H1 (cell line): Measurements from ENCODE around the gene CCP110. TPM values are rescaled to one million over a fixed set of nuclear protein-coding genes. Genes with fewer than 3 reads are reported as not detected.

Experiments
- CTCF ChIA-PET: fragments of 300-600 bp; sonication (Branson Sonifier 250); formaldehyde crosslinking; loops from one replicate; lab custom pipeline; 2021; ENCODE audit not compliant: partially characterized antibody; lab: Charles Lee
- POLR2A ChIA-PET: fragments of 300-600 bp; sonication (Branson Sonifier 250); formaldehyde crosslinking; loops from one replicate; lab custom pipeline; 2021; ENCODE audit warnings: inconsistent platforms; ENCODE audit not compliant: partially characterized antibody; lab: Charles Lee
- DNase-seq, 2 experiments: peaks; one replicate each; pipeline versions ENCODE4 v3.0.0 to v3.0.0-alpha.2; 2010 to 2022; ENCODE audit warnings: low spot score in 2 of 2, low read depth in 1 of 2, mixed read lengths in 1 of 2
- FAIRE-seq: peaks from 2 replicates; lab custom pipeline; 2011; peaks lifted over from hg19 to GRCh38; lab: Jason Lieb, UNC
- H2AFZ ChIP-seq: 2 replicates; pipeline ENCODE4 v1.8.1; 2012; ENCODE audit warnings: low read length, inconsistent platforms
- H2AK5ac ChIP-seq: 2 replicates; pipeline ENCODE4 v1.6.1; 2013; ENCODE audit warnings: low read depth, low read length
- H2BK120ac ChIP-seq: replicated peaks from 2 replicates; pipeline ENCODE3; 2013; ENCODE audit warnings: low read depth, low read length, inconsistent platforms
- H2BK12ac ChIP-seq: 2 replicates; pipeline ENCODE4 v1.6.1; 2013; ENCODE audit warnings: low read depth, low read length
- H2BK15ac ChIP-seq: 2 replicates; pipeline ENCODE4 v1.6.1; 2013; ENCODE audit warnings: low read length
- H2BK20ac ChIP-seq: 2 replicates; pipeline ENCODE4 v1.6.1; 2013; ENCODE audit warnings: low read length
- H2BK5ac ChIP-seq: 2 replicates; pipeline ENCODE4 v1.6.1; 2013; ENCODE audit warnings: low read depth, low read length
- H3K14ac ChIP-seq: 2 replicates; pipeline ENCODE4 v1.6.1; 2013; ENCODE audit warnings: inconsistent platforms; ENCODE audit not compliant: insufficient read length
- H3K18ac ChIP-seq: 2 replicates; pipeline ENCODE4 v1.6.1; 2013; ENCODE audit warnings: low read length; ENCODE audit errors: extremely low read depth
- H3K23ac ChIP-seq: 2 replicates; pipeline ENCODE4 v1.6.1; 2013; ENCODE audit warnings: inconsistent platforms; ENCODE audit not compliant: insufficient read length
- H3K23me2 ChIP-seq: 2 replicates; pipeline ENCODE4 v1.6.1; 2013; ENCODE audit warnings: low read depth, low read length
- H3K27ac ChIP-seq: 2 replicates; pipeline ENCODE4 v1.6.1; 2011; ENCODE audit warnings: low read depth, low read length, inconsistent platforms
- H3K27me3 ChIP-seq, 4 experiments: replicated peaks in 1 of 4; 1 replicate in 1 of 4; 2 replicates in 3 of 4; pipeline versions ENCODE4 v1.6.1 to v1.8.1; 2011 to 2013; ENCODE audit warnings: low read length in 3 of 4, mild to moderate bottlenecking in 3 of 4, inconsistent platforms in 2 of 4, mixed read lengths in 2 of 4, moderate library complexity in 1 of 4; ENCODE audit not compliant: control insufficient read depth in 3 of 4, insufficient read depth in 3 of 4; ENCODE audit errors: extremely low read depth in 1 of 4
- H3K36me3 ChIP-seq, 4 experiments: 2 replicates each; pipeline versions ENCODE4 v1.6.1 to v1.8.1; 2011 to 2013; ENCODE audit warnings: mild to moderate bottlenecking in 4 of 4, low read length in 3 of 4, moderate library complexity in 2 of 4, control low read depth in 1 of 4, inconsistent platforms in 1 of 4; ENCODE audit not compliant: insufficient read depth in 4 of 4, control insufficient read depth in 2 of 4
- H3K4ac ChIP-seq: replicated peaks from 2 replicates; pipeline ENCODE3; 2013; ENCODE audit warnings: low read length, low read depth, mixed read lengths, inconsistent platforms; ENCODE audit not compliant: insufficient read length
- H3K4me1 ChIP-seq, 4 experiments: replicated peaks in 1 of 4; 1 replicate in 1 of 4; 2 replicates in 3 of 4; pipeline versions ENCODE4 v1.6.1 to v1.8.1; 2011 to 2013; ENCODE audit warnings: low read length in 3 of 4, inconsistent platforms in 2 of 4, mixed read lengths in 1 of 4; ENCODE audit not compliant: insufficient read depth in 4 of 4, control insufficient read depth in 3 of 4
- H3K4me2 ChIP-seq, 2 experiments: 2 replicates each; pipeline versions ENCODE4 v1.6.1 to v1.8.1; 2011 to 2013; ENCODE audit warnings: low read depth in 2 of 2, low read length in 2 of 2, control low read depth in 1 of 2, inconsistent platforms in 1 of 2, mild to moderate bottlenecking in 1 of 2; ENCODE audit not compliant: insufficient read depth in 1 of 2
- H3K4me3 ChIP-seq, 4 experiments: fragments of 200-600, 300-600 bp in 1 of 4; sonication (generic), shearing (Covaris generic), sonication (Bioruptor Twin) in 1 of 4; 2 replicates each; pipeline versions ENCODE4 v1.5.1 to v1.8.1; 2011 to 2016; ENCODE audit warnings: low read length in 4 of 4, low read depth in 3 of 4, control low read depth in 2 of 4, inconsistent platforms in 2 of 4, mild to moderate bottlenecking in 2 of 4, mixed read lengths in 1 of 4, moderate library complexity in 1 of 4; ENCODE audit not compliant: insufficient read depth in 2 of 4; ENCODE audit errors: extremely low read depth in 1 of 4
- H3K56ac ChIP-seq: replicated peaks from 2 replicates; pipeline ENCODE3; 2013; ENCODE audit warnings: low read depth, mild to moderate bottlenecking, mixed read lengths, low read length, inconsistent platforms; ENCODE audit not compliant: insufficient read length
- H3K79me1 ChIP-seq: 2 replicates; pipeline ENCODE4 v1.6.1; 2013; ENCODE audit warnings: low read depth, low read length, control low read depth
- H3K79me2 ChIP-seq, 2 experiments: 2 replicates each; pipeline versions ENCODE4 v1.6.1 to v1.8.1; 2012 to 2013; ENCODE audit warnings: low read length in 2 of 2, mild to moderate bottlenecking in 2 of 2, inconsistent platforms in 1 of 2; ENCODE audit not compliant: insufficient read depth in 2 of 2, control insufficient read depth in 1 of 2
- H3K9ac ChIP-seq, 4 experiments: replicated peaks in 1 of 4; 1 replicate in 1 of 4; 2 replicates in 3 of 4; pipeline versions ENCODE4 v1.6.1 to v1.8.1; 2011 to 2013; ENCODE audit warnings: low read depth in 3 of 4, low read length in 3 of 4, control low read depth in 2 of 4, mild to moderate bottlenecking in 2 of 4, moderate library complexity in 2 of 4, inconsistent platforms in 1 of 4; ENCODE audit errors: extremely low read depth in 1 of 4
- H3K9me3 ChIP-seq, 2 experiments: 2 replicates each; pipeline versions ENCODE4 v1.6.1 to v1.8.1; 2012 to 2013; ENCODE audit warnings: mild to moderate bottlenecking in 2 of 2, moderate library complexity in 2 of 2, control low read depth in 1 of 2, inconsistent platforms in 1 of 2, low read depth in 1 of 2, low read length in 1 of 2, mixed read lengths in 1 of 2; ENCODE audit not compliant: insufficient read depth in 2 of 2
- H4K20me1 ChIP-seq, 2 experiments: replicated peaks in 1 of 2; 2 replicates each; pipeline versions ENCODE3 to v1.8.1; 2011 to 2013; ENCODE audit warnings: inconsistent platforms in 2 of 2, low read length in 2 of 2, mild to moderate bottlenecking in 1 of 2; ENCODE audit not compliant: insufficient read depth in 2 of 2, control insufficient read depth in 1 of 2
- H4K5ac ChIP-seq: 2 replicates; pipeline ENCODE4 v1.6.1; 2013; ENCODE audit warnings: low read length, low read depth, mixed read lengths, inconsistent platforms; ENCODE audit not compliant: insufficient read length
- H4K8ac ChIP-seq: 2 replicates; pipeline ENCODE4 v1.8.0; 2013; ENCODE audit warnings: mild to moderate bottlenecking, moderate library complexity, low read length, inconsistent platforms; ENCODE audit not compliant: insufficient read depth; ENCODE audit errors: extremely low read depth
- H4K91ac ChIP-seq: replicated peaks from 2 replicates; pipeline ENCODE3; 2013; ENCODE audit warnings: low read length, mixed read lengths, inconsistent platforms; ENCODE audit not compliant: insufficient read length
- BCL11A ChIP-seq, 2 experiments: IDR thresholded peaks; one replicate each; pipeline ENCODE4 v1.6.1; 2011; ENCODE audit warnings: low read depth in 2 of 2, low read length in 2 of 2, mild to moderate bottlenecking in 2 of 2
- CHD1 ChIP-seq: IDR thresholded peaks from 2 replicates; pipeline ENCODE4 v1.6.1; 2012; ENCODE audit warnings: low read depth, low read length, improper control_type of control experiment
- CHD2 ChIP-seq: IDR thresholded peaks from 2 replicates; pipeline ENCODE4 v1.6.1; 2012; ENCODE audit warnings: low read length, improper control_type of control experiment
- HDAC2 ChIP-seq, 2 experiments: fragments of 300-600 bp in 1 of 2; sonication (generic) in 1 of 2; IDR thresholded peaks; 2 replicates each; pipeline ENCODE4 v1.6.1; 2011 to 2012; ENCODE audit warnings: low read depth in 2 of 2, low read length in 2 of 2, mild to moderate bottlenecking in 2 of 2, moderate library complexity in 2 of 2, borderline replicate concordance in 1 of 2, inconsistent platforms in 1 of 2
- JUN ChIP-seq: IDR thresholded peaks from 2 replicates; pipeline ENCODE4 v1.6.1; 2011; ENCODE audit warnings: low read depth, mild to moderate bottlenecking, improper control_type of control experiment, low read length
- NRF1 ChIP-seq: IDR thresholded peaks from 2 replicates; pipeline ENCODE4 v1.6.1; 2011; ENCODE audit warnings: mild to moderate bottlenecking, low read depth, low read length, improper control_type of control experiment
- RNF2 ChIP-seq: fragments of 200-900, 300-1000 bp; sonication (generic); IDR thresholded peaks from 2 replicates; pipeline ENCODE4 v1.7.1; 2016; ENCODE audit warnings: borderline replicate concordance, low read depth, mild to moderate bottlenecking, antibody characterized with exemption, low read length; ENCODE audit not compliant: poor library complexity, severe bottlenecking; ENCODE audit errors: missing control alignments
- TEAD4 ChIP-seq: IDR thresholded peaks from 2 replicates; pipeline ENCODE4 v1.6.1; 2012; ENCODE audit warnings: low read depth, low read length, inconsistent platforms, mixed read lengths
- WGBS, 2 experiments: shearing (Covaris generic) in 1 of 2; methylation state at CpG; one replicate each; pipeline versions ENCODE4 v1.1.6 to v1.1.7; 2013 to 2015; ENCODE audit warnings: low lambda C conversion rate in 2 of 2, mixed read lengths in 2 of 2, inconsistent platforms in 1 of 2, low coverage in 1 of 2, missing lambda C conversion rate in 1 of 2; ENCODE audit not compliant: insufficient replicate concordance in 2 of 2, insufficient coverage in 1 of 2, insufficient read length in 1 of 2; ENCODE audit errors: extremely low coverage in 1 of 2, missing lambda C conversion rate in 1 of 2; 5-methylcytosine and 5-hydroxymethylcytosine counted together
- polyA plus RNA-seq, 7 experiments: library from polyadenylated mRNA; depleted of rRNA in 3 of 7; stranded (reverse) in 5 of 7; unstranded in 2 of 7; fragments of >200 nt in 5 of 7; fragments of 200-250 nt in 2 of 7; gene quantifications; 1 replicate in 5 of 7; 2 replicates in 1 of 7; 4 replicates in 1 of 7; pipeline versions ENCODE4 v1.2.1 to v1.2.3, GENCODE V29; 2011 to 2013; ENCODE audit warnings: missing spikeins in 2 of 7, mixed read lengths in 2 of 7
- total RNA-seq: library from RNA; stranded (reverse); fragmentation: NEBNext Ultra II Directional; extraction: Animal tissue kit (Norgen Biotek cat#: 25700); gene quantifications from 2 replicates; pipeline ENCODE4 v1.2.1, GENCODE V29; 2021
- TF ChIP-seq, protein P1 (sequence below): IDR thresholded peaks from 2 replicates; pipeline ENCODE4 v1.6.1; 2011; ENCODE audit warnings: low read depth, mild to moderate bottlenecking, low read length; ENCODE audit not compliant: insufficient read depth

The CCP110 gene
- total and polyA plus RNA-seq, 2 of the 8 experiments (the other 6 are each of a cell fraction or from before 2014, with no cell fraction given), result 3.2 to 19.8 TPM

DNA sequence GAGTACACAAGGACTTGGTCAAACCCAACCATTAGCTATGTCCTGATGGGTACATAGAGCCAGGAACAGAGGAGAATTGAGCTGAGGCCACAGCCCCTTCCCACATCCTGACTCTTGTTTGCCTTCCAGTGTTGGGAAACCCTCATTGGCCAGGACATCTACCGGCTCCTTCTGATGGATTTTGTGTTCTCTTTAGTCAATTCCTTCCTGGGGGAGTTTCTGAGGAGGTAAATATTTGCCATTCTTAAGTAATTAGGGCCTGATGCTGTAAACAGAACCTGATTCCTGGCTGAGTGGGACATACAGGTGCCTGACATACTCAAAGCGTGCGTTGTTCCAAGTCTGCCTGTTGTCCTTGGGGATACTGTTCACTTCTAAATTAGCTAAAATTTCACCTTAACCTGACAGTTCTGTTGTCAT lies 44.4 kb upstream of the CCP110 start:
- Histone ChIP-seq H3K4me2 (no peak overlapping the region), H3K4me1 (no peaks in the 10 kb centered on the region; a peak in 1 of 7 replicates), H2BK12ac (no peak overlapping the region), H3K23ac (no peak overlapping the region), H3K27me3 (no peaks in the 10 kb centered on the region)
- CTCF ChIA-PET, result interaction anchor here (0.8 to 1.8 kb wide), 3 partner anchors 26 to 90 kb away, joined by 3 to 5 read pairs (median 3); no protein-coding TSS in a partner anchor
- no peak for DNase-seq
- POLR2A ChIA-PET, result interaction anchor here (0.6 to 1.2 kb wide), 2 partner anchors 10 to 305 kb away, joined by 3 read pairs; no protein-coding TSS in a partner anchor
- WGBS, 2 experiments, result 89% methylated on average over 3 of the region's 3 CpGs; no CpG with 5 or more reads in 1 of the 2 experiments
- TF ChIP-seq TEAD4 (no peak), RNF2 (no peak), HDAC2 (IDR thresholded peaks at IDR 0.05; ENCODE audit: borderline replicate concordance in 1 of 2, low read depth in 2 of 2, low read length in 2 of 2) (no peak), BCL11A (IDR thresholded peaks at IDR 0.05; ENCODE audit: low read depth in 2 of 2, low read length in 2 of 2) (no peak), CHD2 (no peak), CHD1 (no peak), NRF1 (no peak), JUN (no peak)
- TF ChIP-seq, protein P1, sequence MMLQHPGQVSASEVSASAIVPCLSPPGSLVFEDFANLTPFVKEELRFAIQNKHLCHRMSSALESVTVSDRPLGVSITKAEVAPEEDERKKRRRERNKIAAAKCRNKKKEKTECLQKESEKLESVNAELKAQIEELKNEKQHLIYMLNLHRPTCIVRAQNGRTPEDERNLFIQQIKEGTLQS, result no peak
- TF ChIP-seq, all 59 proteins: peak for 0
- no peak overlapping the region for H2BK20ac ChIP-seq
- H3K4me3 ChIP-seq, result no peak overlapping the region
- no peak overlapping the region for H4K5ac ChIP-seq
- no peak overlapping the region for H4K91ac ChIP-seq
- H3K9me3 ChIP-seq, result no peaks in the 10 kb centered on the region
- no peaks in the 10 kb centered on the region; the same call in 1 of the 2 replicates for H3K23me2 ChIP-seq
- H3K36me3 ChIP-seq, result no peaks in the 10 kb centered on the region
- no peak overlapping the region for H2BK120ac ChIP-seq
- H2BK15ac ChIP-seq, result no peak overlapping the region
- no peak for FAIRE-seq
- H3K9ac ChIP-seq, result no peak overlapping the region
- H3K27ac ChIP-seq, result no peak overlapping the region
- H3K14ac ChIP-seq, result no peak overlapping the region
- no peak overlapping the region for H3K18ac ChIP-seq
- no peak overlapping the region for H2BK5ac ChIP-seq
- H2AFZ ChIP-seq, result no peak overlapping the region; the same call in 1 of the 2 replicates
- H3K4ac ChIP-seq, result no peak overlapping the region
- H3K56ac ChIP-seq, result no peak overlapping the region
- no peak overlapping the region for H4K8ac ChIP-seq
- H2AK5ac ChIP-seq, result no peak overlapping the region
- no peaks in the 10 kb centered on the region for H4K20me1 ChIP-seq
- H3K79me2 ChIP-seq, result no peaks in the 10 kb centered on the region
- no peaks in the 10 kb centered on the region for H3K79me1 ChIP-seq
